ENCODE results near the gene ZFP92.

Gene ZFP92

GRCh38 chrX:153457827-153458466, 46.7 kb downstream of the ZFP92 start:
- FAIRE-seq, result no peak

GRCh38 chrX:153458476-153458875, 47.2 kb downstream of the ZFP92 start:
- no peak for FAIRE-seq

- no peak for FAIRE-seq
Observed at GRCh38 chrX:153459986-153460385, 48.7 kb downstream of the ZFP92 start.

GRCh38 chrX:153460826-153461225, 49.6 kb downstream of the ZFP92 start:
- no peak for FAIRE-seq

Data from A204.1 (cell line).